GM18858 (cell line): Measurements from ENCODE around the gene TBXAS1.

ENCODE experiments used
- ATAC-seq: cut with Tn5 transposase; IDR thresholded peaks from one replicate; pipeline ENCODE4 v1.9.1; 2021; ENCODE audit not compliant: unreplicated experiment

Gene TBXAS1

GRCh38 chr7:139942636-139943035 is 113.6 kb downstream of the TBXAS1 start:
- ATAC-seq = no peak

GRCh38 chr7:139943401-139943800 is 114.3 kb downstream of the TBXAS1 start:
- no peak for ATAC-seq

- ATAC-seq = no peak
Observed at GRCh38 chr7:139944248-139944647, 115.2 kb downstream of the TBXAS1 start.

GRCh38 chr7:139946533-139946932 is 117.5 kb downstream of the TBXAS1 start:
- no peak for ATAC-seq

GRCh38 chr7:139947021-139947420 is 118.0 kb downstream of the TBXAS1 start:
- ATAC-seq = no peak

- no peak for ATAC-seq
Observed at GRCh38 chr7:139948167-139948566, 119.1 kb downstream of the TBXAS1 start.

- no peak for ATAC-seq
Observed at GRCh38 chr7:139948587-139949335, 119.7 kb downstream of the TBXAS1 start.

GRCh38 chr7:139949629-139950028 is 120.6 kb downstream of the TBXAS1 start:
- ATAC-seq = no peak

GRCh38 chr7:139950881-139951525 is 121.9 kb downstream of the TBXAS1 start:
- no peak for ATAC-seq

- ATAC-seq = no peak
Observed at GRCh38 chr7:139953229-139953628, 124.2 kb downstream of the TBXAS1 start.

GRCh38 chr7:139955109-139955820 is 126.2 kb downstream of the TBXAS1 start:
- ATAC-seq = no peak

- ATAC-seq = no peak
Observed at GRCh38 chr7:139958599-139959284, 129.7 kb downstream of the TBXAS1 start.

- no peak for ATAC-seq
Observed at GRCh38 chr7:139959285-139959628, 130.2 kb downstream of the TBXAS1 start.

GRCh38 chr7:139959718-139960117 is 130.7 kb downstream of the TBXAS1 start:
- ATAC-seq = no peak

- no peak for ATAC-seq
Observed at GRCh38 chr7:139960157-139960556, 131.1 kb downstream of the TBXAS1 start.

- no peak for ATAC-seq
Observed at GRCh38 chr7:139965942-139966628, 137.0 kb downstream of the TBXAS1 start.

GRCh38 chr7:139966949-139967348 is 137.9 kb downstream of the TBXAS1 start:
- no peak for ATAC-seq

- no peak for ATAC-seq
Observed at GRCh38 chr7:139968931-139969330, 139.9 kb downstream of the TBXAS1 start.

- ATAC-seq = no peak
Observed at GRCh38 chr7:139972029-139972428, 143.0 kb downstream of the TBXAS1 start.

GRCh38 chr7:139973101-139974050 is 144.3 kb downstream of the TBXAS1 start:
- no peak for ATAC-seq
